ENCODE results near the gene PABPC1L.

PABPC1L gene

DNA sequence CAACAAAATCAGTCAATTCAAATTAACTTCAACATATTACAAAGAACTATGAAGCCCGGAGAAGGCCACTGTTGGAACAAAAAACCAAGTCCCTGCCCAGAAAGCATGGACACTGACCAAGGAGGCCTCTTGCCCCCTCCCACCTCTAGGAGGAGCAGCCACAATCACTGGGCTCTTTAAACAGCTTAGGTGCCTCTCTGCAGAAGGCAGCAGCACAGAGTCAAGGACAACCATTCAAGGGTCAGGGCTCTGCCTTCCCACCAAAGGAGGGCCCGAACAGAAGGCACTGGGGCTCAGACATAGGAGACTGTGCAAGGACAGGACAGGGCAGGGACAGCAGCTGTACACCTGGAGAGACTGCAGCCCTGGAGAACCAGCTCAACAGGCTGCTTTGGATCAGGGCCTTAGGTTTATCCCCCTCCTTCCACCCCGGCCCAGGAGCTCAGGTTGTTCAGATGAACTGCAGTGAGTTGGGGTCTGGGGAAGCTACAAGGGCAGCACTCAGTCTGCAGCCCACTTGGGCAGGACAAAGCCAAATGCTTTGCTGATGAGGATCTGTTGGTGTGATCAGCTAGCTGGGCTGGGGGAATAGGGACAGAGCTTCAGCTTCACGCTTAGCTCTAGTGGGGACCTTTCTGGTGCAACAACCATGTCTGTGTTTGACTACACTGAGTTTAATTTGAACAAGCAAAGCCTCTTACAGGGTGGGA, 32.6 kb downstream of the PABPC1L start:
- no CpG with 5 or more reads among the region's 4 CpGs for WGBS (ENCODE audit: extremely low coverage, insufficient coverage, insufficient read length)
- Histone ChIP-seq H3K9ac (ENCODE audit: low read length) (no peak overlapping the region), H4K91ac (ENCODE audit: low read depth, low read length) (no peak overlapping the region), H4K8ac (ENCODE audit: low read depth, low read length) (no peak overlapping the region), H3K36me3 (ENCODE audit: control insufficient read depth in 1 of 2, insufficient read depth in 2 of 2, low read length in 2 of 2) (peaks cover 35 to 46% of the 10 kb centered on the region in 2 experiments), H3K18ac (ENCODE audit: low read length) (no peak overlapping the region), H3K14ac (ENCODE audit: low read length) (no peak overlapping the region), H3K9me3 (ENCODE audit: insufficient read depth, low read depth, low read length) (no peaks in the 10 kb centered on the region), H2AFZ (ENCODE audit: insufficient read depth, low read length, poor library complexity) (no peak overlapping the region), H3K23ac (ENCODE audit: low read length) (no peak overlapping the region), H2BK5ac (ENCODE audit: low read depth, low read length, poor library complexity) (no peak overlapping the region), H3K27me3 (ENCODE audit: insufficient read depth, low read length) (no peaks in the 10 kb centered on the region), H2BK12ac (ENCODE audit: low read length) (no peak overlapping the region), H3K79me2 (ENCODE audit: control insufficient read depth, insufficient read depth, low read length, poor library complexity) (no peaks in the 10 kb centered on the region), H3K79me1 (ENCODE audit: low read length) (no peaks in the 10 kb centered on the region), H4K12ac (ENCODE audit: low read depth, low read length) (no peak overlapping the region), H3K27ac (ENCODE audit: low read depth, low read length) (no peak overlapping the region), H3K4me1 (ENCODE audit: control insufficient read depth in 1 of 2, insufficient read depth in 2 of 2, low read length in 2 of 2) (no peaks in the 10 kb centered on the region), H2BK120ac (ENCODE audit: insufficient read depth, low read length, poor library complexity) (no peak overlapping the region), H3K4me3 (ENCODE audit: low read depth, low read length) (no peak overlapping the region), H3K4me2 (ENCODE audit: low read length) (no peak overlapping the region), H3K4ac (ENCODE audit: low read depth, low read length) (no peak overlapping the region), H2AK5ac (ENCODE audit: low read length) (no peak overlapping the region)
- DNase-seq: no peak

DNA sequence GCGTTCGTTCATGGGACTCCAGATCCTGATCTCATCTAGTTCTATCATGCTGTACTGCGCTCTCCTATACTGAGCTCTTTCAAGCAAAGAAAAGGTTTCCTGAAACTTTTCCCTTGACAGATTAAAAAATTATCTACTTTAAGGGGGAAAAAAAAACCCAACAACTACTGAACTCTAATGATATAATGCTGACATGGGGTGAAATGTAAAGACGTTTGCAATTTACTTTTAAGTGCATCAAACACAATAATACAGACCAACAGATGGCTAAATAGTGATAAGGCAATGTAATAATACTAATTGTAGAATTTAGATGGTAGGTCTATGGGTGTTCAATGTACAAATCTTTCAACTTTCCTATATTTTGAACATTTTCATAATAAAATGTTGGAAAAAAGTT, 34.0 kb downstream of the PABPC1L start:
- H3K4me1 ChIP-seq (ENCODE audit: control insufficient read depth in 1 of 2, insufficient read depth in 2 of 2, low read length in 2 of 2): no peaks in the 10 kb centered on the region
- no peak overlapping the region for H4K8ac ChIP-seq (ENCODE audit: low read depth, low read length)
- WGBS (ENCODE audit: extremely low coverage, insufficient coverage, insufficient read length): no CpG with 5 or more reads among the region's 4 CpGs
- H2AFZ ChIP-seq (ENCODE audit: insufficient read depth, low read length, poor library complexity): no peak overlapping the region
- H3K36me3 ChIP-seq (ENCODE audit: control insufficient read depth in 1 of 2, insufficient read depth in 2 of 2, low read length in 2 of 2): peaks cover 40 to 49% of the 10 kb centered on the region in 2 experiments
- H2BK12ac ChIP-seq (ENCODE audit: low read length): no peak overlapping the region
- H3K18ac ChIP-seq (ENCODE audit: low read length): no peak overlapping the region
- H2AK5ac ChIP-seq (ENCODE audit: low read length): no peak overlapping the region
- no peak overlapping the region for H2BK5ac ChIP-seq (ENCODE audit: low read depth, low read length, poor library complexity)
- no peak overlapping the region for H3K14ac ChIP-seq (ENCODE audit: low read length)
- no peaks in the 10 kb centered on the region for H3K79me1 ChIP-seq (ENCODE audit: low read length)
- no peak overlapping the region for H3K4me2 ChIP-seq (ENCODE audit: low read length)
- no peak overlapping the region for H3K9ac ChIP-seq (ENCODE audit: low read length)
- no peaks in the 10 kb centered on the region for H3K79me2 ChIP-seq (ENCODE audit: control insufficient read depth, insufficient read depth, low read length, poor library complexity)
- no peak overlapping the region for H2BK120ac ChIP-seq (ENCODE audit: insufficient read depth, low read length, poor library complexity)
- H4K91ac ChIP-seq (ENCODE audit: low read depth, low read length): no peak overlapping the region
- H3K27me3 ChIP-seq (ENCODE audit: insufficient read depth, low read length): no peaks in the 10 kb centered on the region
- H3K23ac ChIP-seq (ENCODE audit: low read length): no peak overlapping the region
- no peaks in the 10 kb centered on the region for H3K9me3 ChIP-seq (ENCODE audit: insufficient read depth, low read depth, low read length)
- H3K4ac ChIP-seq (ENCODE audit: low read depth, low read length): no peak overlapping the region
- no peak overlapping the region for H3K4me3 ChIP-seq (ENCODE audit: low read depth, low read length)
- DNase-seq: no peak
- no peak overlapping the region for H3K27ac ChIP-seq (ENCODE audit: low read depth, low read length)
- no peak overlapping the region for H4K12ac ChIP-seq (ENCODE audit: low read depth, low read length)

DNA sequence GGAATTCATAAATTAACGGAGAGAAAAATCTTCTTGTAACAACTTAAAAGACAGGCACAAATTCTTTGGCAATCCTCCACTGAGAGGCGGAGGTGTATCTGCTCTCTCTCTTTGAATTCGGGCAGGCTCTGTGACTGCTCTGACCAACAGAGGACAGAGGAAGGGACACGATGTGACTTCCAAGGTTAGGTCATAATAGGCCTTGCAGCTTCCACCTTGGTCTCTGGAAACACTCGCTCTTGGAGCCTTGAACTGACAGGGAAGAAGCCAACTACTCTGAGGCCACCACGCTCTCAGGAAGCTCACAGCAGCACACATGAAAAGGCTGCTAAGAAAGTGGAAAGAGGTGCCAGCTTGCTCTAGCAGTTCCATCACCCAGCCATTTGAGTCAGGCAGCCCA, 35.4 kb downstream of the PABPC1L start:
- no peaks in the 10 kb centered on the region for H3K79me2 ChIP-seq (ENCODE audit: control insufficient read depth, insufficient read depth, low read length, poor library complexity)
- no peak overlapping the region for H4K12ac ChIP-seq (ENCODE audit: low read depth, low read length)
- H3K4me1 ChIP-seq (ENCODE audit: control insufficient read depth in 1 of 2, insufficient read depth in 2 of 2, low read length in 2 of 2): no peaks in the 10 kb centered on the region
- no peak overlapping the region for H2BK5ac ChIP-seq (ENCODE audit: low read depth, low read length, poor library complexity)
- no peak overlapping the region for H3K14ac ChIP-seq (ENCODE audit: low read length)
- no peak overlapping the region for H3K23ac ChIP-seq (ENCODE audit: low read length)
- no peak overlapping the region for H4K91ac ChIP-seq (ENCODE audit: low read depth, low read length)
- no peak overlapping the region for H3K4me3 ChIP-seq (ENCODE audit: low read depth, low read length)
- no peaks in the 10 kb centered on the region for H3K27me3 ChIP-seq (ENCODE audit: insufficient read depth, low read length)
- H3K9ac ChIP-seq (ENCODE audit: low read length): no peak overlapping the region
- H4K8ac ChIP-seq (ENCODE audit: low read depth, low read length): no peak overlapping the region
- no peak overlapping the region for H3K4me2 ChIP-seq (ENCODE audit: low read length)
- H3K4ac ChIP-seq (ENCODE audit: low read depth, low read length): no peak overlapping the region
- H2AK5ac ChIP-seq (ENCODE audit: low read length): no peak overlapping the region
- H3K27ac ChIP-seq (ENCODE audit: low read depth, low read length): no peak overlapping the region
- DNase-seq: no peak
- H3K18ac ChIP-seq (ENCODE audit: low read length): no peak overlapping the region
- no peaks in the 10 kb centered on the region for H3K9me3 ChIP-seq (ENCODE audit: insufficient read depth, low read depth, low read length)
- WGBS (ENCODE audit: extremely low coverage, insufficient coverage, insufficient read length): no CpG with 5 or more reads among the region's 6 CpGs
- H2BK120ac ChIP-seq (ENCODE audit: insufficient read depth, low read length, poor library complexity): no peak overlapping the region
- peaks cover 41 to 56% of the 10 kb centered on the region in 2 experiments for H3K36me3 ChIP-seq (ENCODE audit: control insufficient read depth in 1 of 2, insufficient read depth in 2 of 2, low read length in 2 of 2)
- H2BK12ac ChIP-seq (ENCODE audit: low read length): no peak overlapping the region
- no peaks in the 10 kb centered on the region for H3K79me1 ChIP-seq (ENCODE audit: low read length)
- H2AFZ ChIP-seq (ENCODE audit: insufficient read depth, low read length, poor library complexity): no peak overlapping the region

DNA sequence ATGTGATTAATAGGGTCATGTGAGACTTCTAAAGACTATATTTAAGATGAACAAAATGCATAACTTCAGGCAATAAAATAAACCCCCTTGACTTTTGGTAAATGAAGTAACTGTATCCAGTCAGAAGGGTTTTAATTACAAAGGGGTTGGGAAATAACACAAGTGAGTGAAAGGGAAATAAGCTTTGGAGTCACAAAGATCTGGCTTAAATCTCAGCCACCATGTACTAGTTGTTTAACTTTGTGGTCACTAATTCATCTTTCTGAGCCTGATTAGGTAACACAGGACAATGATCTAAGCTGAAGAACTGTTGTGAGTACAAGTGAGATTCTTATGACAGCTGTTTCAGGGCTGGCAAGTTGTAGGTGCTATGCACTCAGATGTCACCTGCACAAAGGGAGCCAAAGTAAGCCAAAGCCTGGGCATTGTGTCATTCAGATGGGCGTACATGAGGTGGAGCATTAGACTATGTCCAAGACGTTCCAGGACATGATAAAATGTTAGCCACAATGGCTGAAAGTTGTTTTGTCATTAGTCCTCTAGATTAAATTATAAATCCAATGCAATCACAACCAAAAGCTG, 36.5 kb downstream of the PABPC1L start:
- H4K12ac ChIP-seq (ENCODE audit: low read depth, low read length): no peak overlapping the region
- no peak overlapping the region for H4K91ac ChIP-seq (ENCODE audit: low read depth, low read length)
- H3K4me1 ChIP-seq (ENCODE audit: control insufficient read depth in 1 of 2, insufficient read depth in 2 of 2, low read length in 2 of 2): no peaks in the 10 kb centered on the region
- H3K9me3 ChIP-seq (ENCODE audit: insufficient read depth, low read depth, low read length): no peaks in the 10 kb centered on the region
- no peak for DNase-seq
- no peak overlapping the region for H3K14ac ChIP-seq (ENCODE audit: low read length)
- H3K9ac ChIP-seq (ENCODE audit: low read length): no peak overlapping the region
- no peaks in the 10 kb centered on the region for H3K79me2 ChIP-seq (ENCODE audit: control insufficient read depth, insufficient read depth, low read length, poor library complexity)
- no peak overlapping the region for H3K18ac ChIP-seq (ENCODE audit: low read length)
- no peak overlapping the region for H3K27ac ChIP-seq (ENCODE audit: low read depth, low read length)
- no peak overlapping the region for H2BK5ac ChIP-seq (ENCODE audit: low read depth, low read length, poor library complexity)
- H3K4me2 ChIP-seq (ENCODE audit: low read length): no peak overlapping the region
- no peak overlapping the region for H3K23ac ChIP-seq (ENCODE audit: low read length)
- H3K4ac ChIP-seq (ENCODE audit: low read depth, low read length): no peak overlapping the region
- no peak overlapping the region for H2BK12ac ChIP-seq (ENCODE audit: low read length)
- no peaks in the 10 kb centered on the region for H3K27me3 ChIP-seq (ENCODE audit: insufficient read depth, low read length)
- peaks cover 43 to 59% of the 10 kb centered on the region in 2 experiments for H3K36me3 ChIP-seq (ENCODE audit: control insufficient read depth in 1 of 2, insufficient read depth in 2 of 2, low read length in 2 of 2)
- H2AFZ ChIP-seq (ENCODE audit: insufficient read depth, low read length, poor library complexity): no peak overlapping the region
- H4K8ac ChIP-seq (ENCODE audit: low read depth, low read length): no peak overlapping the region
- no peak overlapping the region for H2AK5ac ChIP-seq (ENCODE audit: low read length)
- no peak overlapping the region for H3K4me3 ChIP-seq (ENCODE audit: low read depth, low read length)
- H2BK120ac ChIP-seq (ENCODE audit: insufficient read depth, low read length, poor library complexity): no peak overlapping the region
- H3K79me1 ChIP-seq (ENCODE audit: low read length): no peaks in the 10 kb centered on the region
- WGBS (ENCODE audit: extremely low coverage, insufficient coverage, insufficient read length): no CpG with 5 or more reads among the region's 2 CpGs

Data from trophoblast cell (in vitro differentiated cells and primary cell).